ENCODE data around the gene LIPC.

DNA sequence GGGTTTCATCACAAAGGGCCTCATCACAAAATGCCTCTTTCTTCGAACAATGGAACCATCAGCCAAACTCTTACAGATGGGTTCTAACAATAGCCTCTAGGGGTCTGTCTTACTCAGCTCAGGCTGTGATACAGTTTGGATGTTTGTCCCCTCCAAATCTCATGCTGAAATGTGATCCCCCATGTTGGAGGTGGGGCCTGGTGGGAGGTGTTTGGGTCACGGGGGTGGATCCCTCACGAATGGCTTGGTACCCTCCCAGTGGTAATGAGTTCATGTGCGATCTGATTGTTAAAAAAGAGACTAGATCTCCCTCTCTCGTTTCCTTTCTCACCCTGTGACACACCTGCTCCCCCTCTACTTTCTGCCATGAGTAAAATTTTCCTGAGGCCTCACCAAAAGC lies 47.9 kb upstream of the LIPC start:
- TF ChIP-seq TAF1 (IDR thresholded peaks at IDR 0.05; ENCODE audit: low read depth) = no peak
- TF ChIP-seq CEBPB (IDR thresholded peaks at IDR 0.05) = no peak
- TF ChIP-seq, protein P1, sequence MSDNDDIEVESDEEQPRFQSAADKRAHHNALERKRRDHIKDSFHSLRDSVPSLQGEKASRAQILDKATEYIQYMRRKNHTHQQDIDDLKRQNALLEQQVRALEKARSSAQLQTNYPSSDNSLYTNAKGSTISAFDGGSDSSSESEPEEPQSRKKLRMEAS (IDR thresholded peaks at IDR 0.05) = no peak
- TF ChIP-seq RAD21 (IDR thresholded peaks at IDR 0.05; ENCODE audit: low read depth) = peak; percentile 36
- TF ChIP-seq CREB1 (IDR thresholded peaks at IDR 0.05; ENCODE audit: low read depth) = no peak
- TF ChIP-seq EP300 (IDR thresholded peaks at IDR 0.05; ENCODE audit: borderline replicate concordance) = no peak
- TF ChIP-seq, protein P2, sequence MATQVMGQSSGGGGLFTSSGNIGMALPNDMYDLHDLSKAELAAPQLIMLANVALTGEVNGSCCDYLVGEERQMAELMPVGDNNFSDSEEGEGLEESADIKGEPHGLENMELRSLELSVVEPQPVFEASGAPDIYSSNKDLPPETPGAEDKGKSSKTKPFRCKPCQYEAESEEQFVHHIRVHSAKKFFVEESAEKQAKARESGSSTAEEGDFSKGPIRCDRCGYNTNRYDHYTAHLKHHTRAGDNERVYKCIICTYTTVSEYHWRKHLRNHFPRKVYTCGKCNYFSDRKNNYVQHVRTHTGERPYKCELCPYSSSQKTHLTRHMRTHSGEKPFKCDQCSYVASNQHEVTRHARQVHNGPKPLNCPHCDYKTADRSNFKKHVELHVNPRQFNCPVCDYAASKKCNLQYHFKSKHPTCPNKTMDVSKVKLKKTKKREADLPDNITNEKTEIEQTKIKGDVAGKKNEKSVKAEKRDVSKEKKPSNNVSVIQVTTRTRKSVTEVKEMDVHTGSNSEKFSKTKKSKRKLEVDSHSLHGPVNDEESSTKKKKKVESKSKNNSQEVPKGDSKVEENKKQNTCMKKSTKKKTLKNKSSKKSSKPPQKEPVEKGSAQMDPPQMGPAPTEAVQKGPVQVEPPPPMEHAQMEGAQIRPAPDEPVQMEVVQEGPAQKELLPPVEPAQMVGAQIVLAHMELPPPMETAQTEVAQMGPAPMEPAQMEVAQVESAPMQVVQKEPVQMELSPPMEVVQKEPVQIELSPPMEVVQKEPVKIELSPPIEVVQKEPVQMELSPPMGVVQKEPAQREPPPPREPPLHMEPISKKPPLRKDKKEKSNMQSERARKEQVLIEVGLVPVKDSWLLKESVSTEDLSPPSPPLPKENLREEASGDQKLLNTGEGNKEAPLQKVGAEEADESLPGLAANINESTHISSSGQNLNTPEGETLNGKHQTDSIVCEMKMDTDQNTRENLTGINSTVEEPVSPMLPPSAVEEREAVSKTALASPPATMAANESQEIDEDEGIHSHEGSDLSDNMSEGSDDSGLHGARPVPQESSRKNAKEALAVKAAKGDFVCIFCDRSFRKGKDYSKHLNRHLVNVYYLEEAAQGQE (IDR thresholded peaks at IDR 0.05; ENCODE audit: low read depth) = no peak
- TF ChIP-seq TEAD4 (IDR thresholded peaks at IDR 0.05) = no peak
- TF ChIP-seq TCF12 (IDR thresholded peaks at IDR 0.05; ENCODE audit: low read depth) = no peak
